B cell (primary cell): ENCODE results near the gene ARRB2. TPM values are rescaled to one million over a fixed set of nuclear protein-coding genes. Genes with fewer than 3 reads are reported as not detected.

ENCODE experiments used
- ATAC-seq: fragments of 200-7000 bp; cut with Tn5 transposase; one replicate; pipeline ENCODE4 v1.10.0; 2021; ENCODE audit warnings: low read depth, mild to moderate bottlenecking, moderate number of reproducible peaks, moderate library complexity
- CTCF ChIA-PET: fragments of 350-600 bp; sonication (Branson Sonifier 250); formaldehyde crosslinking; loops from one replicate; lab custom pipeline; 2021; ENCODE audit warnings: antibody characterized with exemption, inconsistent platforms; lab: Charles Lee
- POLR2A ChIA-PET: fragments of 350-600 bp; sonication (Branson Sonifier 250); formaldehyde crosslinking; loops from one replicate; lab custom pipeline; 2021; ENCODE audit warnings: antibody characterized with exemption; lab: Charles Lee
- DNase-seq: peaks from one replicate; pipeline ENCODE4 v3.0.0; 2013
- H2AFZ ChIP-seq: 2 replicates; pipeline ENCODE4 v1.6.1; 2012; ENCODE audit warnings: mild to moderate bottlenecking, low read depth, low read length; ENCODE audit not compliant: insufficient read depth, poor library complexity, severe bottlenecking
- H3K27ac ChIP-seq, 2 donors: 1 replicate in 1 of 2; 2 replicates in 1 of 2; pipeline ENCODE4 v1.5.1; 2012 to 2013; ENCODE audit warnings: low read length in 2 of 2, mild to moderate bottlenecking in 2 of 2, moderate library complexity in 1 of 2
- H3K27me3 ChIP-seq, 4 experiments: fragments of 200-600 bp in 1 of 4; sonication (generic) in 1 of 4; replicated peaks in 1 of 4; 1 replicate in 2 of 4; 2 replicates in 2 of 4; pipeline versions ENCODE4 v1.6.1 to v1.7.0; 2013 to 2016; ENCODE audit warnings: low read length in 3 of 4, mild to moderate bottlenecking in 2 of 4, mixed read lengths in 1 of 4, moderate library complexity in 1 of 4; ENCODE audit not compliant: insufficient read depth in 4 of 4, control insufficient read depth in 3 of 4; ENCODE audit errors: control extremely low read depth in 1 of 4
- H3K36me3 ChIP-seq, 2 experiments: replicated peaks in 1 of 2; 1 replicate in 1 of 2; 2 replicates in 1 of 2; pipeline versions ENCODE4 v1.6.1 to v1.7.1; 2013; ENCODE audit warnings: low read length in 1 of 2; ENCODE audit not compliant: insufficient read depth in 2 of 2, control insufficient read depth in 1 of 2; ENCODE audit errors: control extremely low read depth in 1 of 2, extremely low read depth in 1 of 2
- H3K4me1 ChIP-seq, 2 donors: fragments of 200-600 bp in 1 of 2; sonication (generic) in 1 of 2; 1 replicate in 1 of 2; 2 replicates in 1 of 2; pipeline versions ENCODE4 v1.5.1 to v1.6.1; 2013 to 2017; ENCODE audit warnings: low read length in 2 of 2; ENCODE audit not compliant: control insufficient read depth in 2 of 2, insufficient read depth in 2 of 2
- H3K4me2 ChIP-seq: replicated peaks from 2 replicates; pipeline ENCODE3; 2012; ENCODE audit warnings: mild to moderate bottlenecking, low read depth, low read length; ENCODE audit not compliant: poor library complexity, severe bottlenecking
- H3K4me3 ChIP-seq, 5 experiments: fragments of 200-600 bp in 1 of 5; sonication (generic) in 1 of 5; 1 replicate in 3 of 5; 2 replicates in 2 of 5; pipeline versions ENCODE4 v1.5.1 to v1.7.0; 2011 to 2016; ENCODE audit warnings: low read length in 4 of 5, mild to moderate bottlenecking in 4 of 5, low read depth in 2 of 5, control low read depth in 1 of 5, moderate library complexity in 1 of 5; ENCODE audit not compliant: insufficient read depth in 1 of 5; ENCODE audit errors: control extremely low read depth in 1 of 5, extremely low read depth in 1 of 5
- H3K79me2 ChIP-seq: fragments of 200-600 bp; sonication (generic); one replicate; pipeline ENCODE4 v1.6.0; 2016; ENCODE audit warnings: low read length; ENCODE audit not compliant: control insufficient read depth, insufficient read depth
- H3K9ac ChIP-seq: fragments of 200-600 bp; sonication (generic); 2 replicates; pipeline ENCODE4 v1.6.1; 2017; ENCODE audit warnings: mild to moderate bottlenecking, low read length, moderate library complexity
- H3K9me3 ChIP-seq, 3 donors: one replicate each; pipeline versions ENCODE4 v1.6.1 to v1.7.1; 2013; ENCODE audit warnings: low read length in 2 of 3; ENCODE audit not compliant: control insufficient read depth in 2 of 3, insufficient read depth in 1 of 3; ENCODE audit errors: control extremely low read depth in 1 of 3
- H4K20me1 ChIP-seq: 2 replicates; pipeline ENCODE4 v1.6.0; 2012; ENCODE audit warnings: mild to moderate bottlenecking, low read length; ENCODE audit not compliant: insufficient read depth, control insufficient read depth, poor library complexity, severe bottlenecking
- H3K27ac Mint-ChIP-seq: one replicate; pipeline ENCODE4 v1.8.0; 2021; ENCODE audit warnings: mixed read lengths
- H3K27me3 Mint-ChIP-seq: one replicate; pipeline ENCODE4 v1.8.0; 2021; ENCODE audit warnings: mixed read lengths
- H3K4me1 Mint-ChIP-seq: one replicate; pipeline ENCODE4 v1.8.0; 2021; ENCODE audit warnings: mixed read lengths
- H3K4me3 Mint-ChIP-seq: one replicate; pipeline ENCODE4 v1.8.0; 2021; ENCODE audit warnings: mixed read lengths
- H3K9me3 Mint-ChIP-seq: one replicate; pipeline ENCODE4 v1.8.0; 2022; ENCODE audit warnings: mixed read lengths; ENCODE audit not compliant: insufficient read depth
- CTCF ChIP-seq: fragments of 200-600 bp; IDR thresholded peaks from one replicate; pipeline ENCODE4 v1.8.0; 2022; ENCODE audit warnings: antibody characterized with exemption, mild to moderate bottlenecking
- EZH2 ChIP-seq: IDR thresholded peaks from 2 replicates; pipeline ENCODE4 v1.6.1; 2012; ENCODE audit warnings: borderline replicate concordance, low read depth, mild to moderate bottlenecking, moderate library complexity, low read length; ENCODE audit not compliant: insufficient read depth, poor library complexity, severe bottlenecking
- WGBS: methylation state at CpG from one replicate; pipeline ENCODE4 v1.1.5; 2013; ENCODE audit warnings: missing lambda C conversion rate; ENCODE audit not compliant: insufficient coverage; 5-methylcytosine and 5-hydroxymethylcytosine counted together
- intact Hi-C: fragments of 100-400 bp; cut with micrococcal nuclease; formaldehyde crosslinking; loops from one replicate; pipeline ENCODE4 v1.10.0; 2022
- polyA plus RNA-seq: library from polyadenylated mRNA; depleted of rRNA; stranded (reverse); fragments of >200 nt; gene quantifications from 2 replicates; pipeline ENCODE4 v1.2.3, GENCODE V29; 2012
- total RNA-seq, 2 donors: library from RNA; stranded (reverse); fragments of 120-200 nt in 1 of 2; gene quantifications; 1 replicate in 1 of 2; 2 replicates in 1 of 2; pipeline versions ENCODE4 v1.2.3 to v1.2.4, GENCODE V29; 2013 to 2022

The ARRB2 gene
- total and polyA plus RNA-seq, 2 donors (not counting 1 experiment from before 2014, with no cell fraction given): 111 to 164 TPM

- no peaks in the 10 kb centered on the region for H3K9me3 Mint-ChIP-seq
- Histone ChIP-seq H3K4me2 (no peak overlapping the region), H3K4me1 (no peaks in the 10 kb centered on the region), H3K27me3 (no peaks in the 10 kb centered on the region), H3K4me3 (no peak overlapping the region), H3K36me3 (peaks cover 0 to 63% of the 10 kb centered on the region in 2 experiments), H2AFZ (no peak overlapping the region), H4K20me1 (no peaks in the 10 kb centered on the region), H3K27ac (no peak overlapping the region), H3K9ac (no peak overlapping the region), H3K9me3 (no peaks in the 10 kb centered on the region), H3K79me2 (no peaks in the 10 kb centered on the region)
- intact Hi-C loops: no loop called here
- ATAC-seq (no peak), DNase-seq (no peak)
- ChIA-PET CTCF (no interaction called here), POLR2A (no interaction called here)
- H3K27ac Mint-ChIP-seq: no peak overlapping the region
- H3K27me3 Mint-ChIP-seq: no peaks in the 10 kb centered on the region
- H3K4me3 Mint-ChIP-seq: no peak overlapping the region
- H3K4me1 Mint-ChIP-seq: no peaks in the 10 kb centered on the region
- TF ChIP-seq EZH2: no peak
- no peak for TF ChIP-seq CTCF
- 93% methylated on average over 3 of the region's 9 CpGs for WGBS
Observed at GRCh38 chr17:4672055-4672630, 38.3 kb upstream of the ARRB2 start.

DNA sequence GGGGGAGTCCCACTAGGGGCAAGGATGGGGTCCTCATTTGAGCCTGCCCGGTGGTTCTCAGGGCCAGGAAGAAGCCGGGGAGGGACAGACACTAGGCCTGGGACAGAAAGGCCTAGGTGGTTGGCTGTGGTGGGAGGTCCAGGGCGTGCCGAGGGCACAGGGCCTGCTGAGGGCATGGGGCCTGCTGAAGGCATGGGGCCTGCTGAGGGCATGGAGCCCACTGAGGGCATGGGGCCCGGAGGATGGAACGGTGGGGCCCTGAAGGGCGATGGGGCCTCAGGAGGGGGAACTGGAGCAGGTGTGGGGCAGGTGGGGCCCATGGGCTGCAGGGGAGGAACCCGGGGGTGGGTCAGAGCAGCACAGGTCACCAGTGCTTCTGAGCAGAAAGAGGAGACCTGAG is 37.7 kb upstream of the ARRB2 start:
- Histone ChIP-seq H2AFZ (no peak overlapping the region), H3K27ac (no peak overlapping the region), H3K9me3 (no peaks in the 10 kb centered on the region), H3K9ac (no peak overlapping the region), H4K20me1 (no peaks in the 10 kb centered on the region), H3K36me3 (peaks cover 0 to 68% of the 10 kb centered on the region in 2 experiments), H3K27me3 (no peaks in the 10 kb centered on the region), H3K79me2 (no peaks in the 10 kb centered on the region), H3K4me3 (no peak overlapping the region), H3K4me1 (no peaks in the 10 kb centered on the region), H3K4me2 (no peak overlapping the region)
- no peak overlapping the region for H3K4me3 Mint-ChIP-seq
- no peak for ATAC-seq
- no peaks in the 10 kb centered on the region for H3K27me3 Mint-ChIP-seq
- H3K4me1 Mint-ChIP-seq: no peaks in the 10 kb centered on the region
- no peak for DNase-seq
- TF ChIP-seq EZH2: no peak
- TF ChIP-seq CTCF: no peak
- intact Hi-C loops: no loop called here
- H3K9me3 Mint-ChIP-seq: no peaks in the 10 kb centered on the region
- no peak overlapping the region for H3K27ac Mint-ChIP-seq
- 99% methylated on average over 8 of the region's 8 CpGs for WGBS
- ChIA-PET CTCF (no interaction called here), POLR2A (no interaction called here)
